NCI-H1092 (cell line): ENCODE measurements around the gene SDR42E2.
"Not testable (repeated sequence)": the region's sequence is repeated elsewhere in the genome, so short reads cannot be mapped to it uniquely, and the experiment has no call there.

Experiments
- DNase-seq: peaks from one replicate; lab custom pipeline; 2025; lab: John Stamatoyannopoulos, UW

The SDR42E2 gene

DNA sequence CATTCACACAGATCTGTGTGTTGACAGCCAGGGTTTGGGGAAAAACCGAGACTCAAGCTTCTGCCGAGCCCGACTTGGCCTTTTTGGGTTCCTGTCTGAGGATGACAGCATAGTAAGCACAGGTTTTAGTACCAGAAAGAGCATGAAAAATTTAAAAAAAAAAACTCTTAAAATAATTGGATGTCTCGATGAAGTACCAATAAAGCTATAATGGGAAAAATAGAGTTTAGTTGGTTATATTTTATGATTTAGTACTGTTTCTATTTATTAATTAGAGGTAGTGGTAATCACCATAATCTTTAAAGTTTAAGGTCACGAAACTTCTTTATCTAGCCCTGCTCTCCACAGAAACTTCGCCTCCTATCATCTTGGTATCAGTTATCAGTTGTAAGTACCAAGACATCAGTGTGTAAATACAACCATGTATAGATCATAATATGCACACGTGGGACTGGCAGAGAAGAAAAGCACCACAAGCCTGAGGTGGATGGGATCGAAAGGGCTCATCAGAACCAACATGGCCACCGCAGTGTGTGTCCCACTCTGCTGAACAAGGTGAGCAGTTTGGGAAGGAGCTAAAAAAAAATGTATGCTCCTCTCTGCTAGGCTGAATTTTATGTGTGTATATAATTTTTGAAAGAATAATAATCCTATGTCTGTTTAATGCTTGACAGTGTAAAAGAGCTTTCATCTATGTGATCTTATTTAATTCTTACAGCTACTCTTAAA lies 29.4 kb downstream of the SDR42E2 start:
- no peak for DNase-seq

DNA sequence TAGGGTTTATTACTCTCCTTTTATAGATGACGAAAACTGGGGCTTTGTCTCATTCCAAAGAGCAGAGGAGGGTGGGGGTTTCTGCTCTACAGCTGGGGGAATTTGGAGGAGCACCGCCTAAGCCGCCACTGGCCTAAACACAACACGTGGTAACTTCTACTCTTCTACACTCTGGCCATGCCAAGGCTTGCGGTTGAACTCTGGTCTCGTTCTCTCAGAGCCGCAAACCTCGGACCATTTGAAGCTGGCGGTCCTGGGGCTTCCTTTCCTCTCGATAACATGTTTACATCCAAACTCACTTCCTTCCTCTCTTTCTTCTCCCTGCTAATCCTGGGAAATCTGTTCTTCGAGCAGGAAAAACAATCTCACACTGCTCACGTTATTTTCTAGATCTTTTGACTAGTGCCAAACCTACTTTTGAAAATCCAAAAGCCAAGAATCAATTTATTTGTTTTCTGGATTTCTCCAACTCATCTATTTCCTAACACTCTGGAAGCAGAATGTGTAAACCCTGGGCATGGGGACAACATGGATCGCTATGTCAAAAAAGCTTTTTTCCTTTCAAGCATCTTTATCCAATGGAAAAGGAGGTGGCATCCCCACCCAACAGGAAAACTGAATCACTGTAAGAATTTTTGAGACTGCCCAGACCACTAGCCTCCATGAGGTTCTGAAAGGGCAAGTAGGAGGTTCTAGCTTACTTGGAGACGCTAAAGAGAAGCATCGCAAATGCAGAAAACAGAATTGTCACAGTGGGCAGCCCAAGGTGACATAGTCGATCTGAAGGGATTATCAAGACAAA lies 30.2 kb downstream of the SDR42E2 start:
- DNase-seq, result peak; percentile 23

DNA sequence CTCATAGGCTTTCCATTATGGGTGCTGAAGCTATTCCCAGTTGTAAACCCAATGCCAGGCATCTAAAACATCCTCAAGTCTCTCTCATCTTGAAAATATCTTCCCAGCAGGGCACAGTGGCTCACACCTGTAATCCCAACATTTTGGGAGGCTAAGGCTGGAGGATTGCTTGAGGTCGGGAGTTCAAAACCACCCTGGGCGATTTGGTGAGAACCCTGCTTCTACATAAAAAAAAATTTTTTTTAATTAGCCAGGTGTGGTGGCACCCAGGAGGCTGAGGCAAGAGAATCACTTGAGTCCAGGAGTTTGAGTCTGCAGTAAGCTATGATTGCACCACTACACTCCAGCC lies 30.7 kb downstream of the SDR42E2 start:
- DNase-seq, result no peak

DNA sequence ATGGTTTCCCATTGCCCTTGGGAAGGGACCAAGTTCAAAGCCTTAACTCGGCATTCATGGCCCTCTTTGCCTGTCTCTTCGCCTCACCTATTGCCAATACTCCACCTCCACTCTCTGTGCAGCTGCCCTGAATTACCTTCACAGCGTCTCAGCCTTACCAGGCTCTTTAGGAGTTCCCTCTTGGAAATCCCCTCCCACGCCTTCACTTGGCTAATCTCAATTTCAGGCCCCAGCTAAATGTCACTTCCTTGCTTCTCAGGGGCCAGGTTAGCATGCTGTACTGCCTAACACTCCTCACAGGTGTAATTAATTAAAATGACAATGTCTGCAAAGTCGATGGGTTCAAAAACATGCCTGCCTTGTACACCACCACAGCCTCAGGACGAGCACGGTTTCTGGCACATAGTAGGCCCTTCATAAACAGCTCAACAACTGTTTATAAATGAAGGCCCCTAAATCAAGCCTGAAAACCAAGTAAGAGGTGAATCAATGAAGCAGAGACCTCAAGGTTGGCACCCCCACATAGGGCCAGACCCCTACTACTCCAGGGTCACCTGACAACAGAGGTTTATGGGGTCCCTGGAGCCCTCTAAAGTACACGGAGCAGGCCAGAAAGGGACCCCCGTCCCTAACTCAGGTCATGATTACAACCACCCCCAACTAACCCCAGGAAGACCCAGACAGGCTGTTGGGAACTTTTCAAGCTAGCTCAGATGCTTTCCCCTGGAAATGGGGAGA lies 32.6 kb downstream of the SDR42E2 start:
- DNase-seq, result no peak

DNA sequence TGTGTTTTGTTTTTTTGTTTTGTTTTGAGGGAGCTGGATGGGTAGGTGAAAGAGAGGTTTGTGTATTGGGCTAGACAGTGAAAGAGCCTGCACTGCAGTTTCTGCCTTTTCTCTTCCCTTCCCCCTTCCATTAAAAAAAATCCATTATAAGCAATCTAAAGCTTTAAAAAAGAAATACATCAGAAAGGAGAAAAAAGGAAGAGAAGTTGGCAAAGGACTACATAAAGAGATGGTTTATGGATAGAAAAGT lies 33.1 kb downstream of the SDR42E2 start:
- no peak for DNase-seq

DNA sequence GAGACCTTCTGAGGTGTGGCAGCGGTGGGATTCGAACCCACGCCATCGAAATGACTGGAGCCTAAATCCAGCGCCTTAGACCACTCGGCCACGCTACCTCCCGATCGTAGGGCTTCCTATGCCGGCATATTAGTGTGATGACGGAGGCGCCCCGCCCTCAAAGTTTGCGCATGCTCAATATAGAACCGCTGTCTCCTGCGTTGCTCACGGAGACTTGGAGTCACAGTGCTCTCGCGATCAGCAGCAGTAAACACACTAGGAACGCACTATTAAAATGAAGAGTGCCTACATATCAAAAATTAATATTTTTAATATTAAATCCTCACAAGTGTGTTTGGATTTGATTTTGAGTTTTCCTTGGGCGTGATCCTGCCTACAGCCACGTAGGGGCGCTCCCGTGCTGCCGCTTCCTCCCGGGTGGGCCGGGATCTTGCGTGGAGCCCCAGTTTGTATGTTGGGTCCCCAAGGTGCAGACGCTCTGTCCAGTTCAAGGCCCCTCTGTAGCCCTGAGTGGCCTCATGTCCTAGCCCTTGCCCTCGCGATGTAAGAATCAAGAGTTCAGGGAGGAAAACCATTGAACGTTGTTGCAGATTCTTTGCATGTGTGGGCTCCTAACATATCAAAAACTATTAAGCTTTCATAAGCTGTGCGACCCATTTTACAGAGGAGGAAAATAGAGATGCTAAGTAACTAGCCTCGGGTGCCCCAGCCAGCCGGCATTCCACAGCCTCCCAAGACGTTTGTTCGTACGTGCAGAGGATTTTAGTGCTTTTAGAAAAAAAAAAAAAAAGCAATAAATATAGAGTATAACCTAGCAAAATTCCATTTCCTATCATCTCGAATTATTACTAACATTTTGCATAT lies 33.6 kb downstream of the SDR42E2 start:
- DNase-seq, result peak; percentile 84

DNA sequence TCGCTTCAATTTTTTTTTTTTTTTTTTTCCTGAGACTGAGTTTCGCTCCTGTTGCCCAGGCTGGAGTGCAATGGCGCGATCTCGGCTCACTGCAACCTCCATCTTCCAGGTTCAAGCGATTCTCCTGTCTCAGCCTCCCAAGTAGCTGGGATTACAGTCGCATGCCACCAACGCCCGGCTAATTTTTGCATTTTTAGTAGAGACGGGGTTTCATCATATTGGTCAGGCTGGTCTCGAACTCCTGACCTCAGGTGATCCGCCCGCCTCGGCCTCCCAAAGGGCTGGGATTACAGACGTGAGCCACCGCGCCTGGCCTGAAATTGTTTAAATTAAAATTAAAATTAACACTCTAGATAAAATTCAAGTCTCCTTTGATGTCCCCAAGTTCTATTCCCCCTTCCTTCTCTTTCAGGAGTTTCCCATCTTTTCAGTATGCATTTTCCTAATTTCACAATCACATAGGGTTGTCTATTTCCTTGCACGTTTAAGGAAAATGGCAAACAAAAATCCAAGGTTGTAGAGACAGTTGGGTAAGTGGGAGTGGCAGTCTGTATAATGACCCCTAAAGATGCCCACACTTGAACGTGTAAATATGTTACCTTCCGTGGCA lies 34.4 kb downstream of the SDR42E2 start:
- not testable (repeated sequence) for DNase-seq

DNA sequence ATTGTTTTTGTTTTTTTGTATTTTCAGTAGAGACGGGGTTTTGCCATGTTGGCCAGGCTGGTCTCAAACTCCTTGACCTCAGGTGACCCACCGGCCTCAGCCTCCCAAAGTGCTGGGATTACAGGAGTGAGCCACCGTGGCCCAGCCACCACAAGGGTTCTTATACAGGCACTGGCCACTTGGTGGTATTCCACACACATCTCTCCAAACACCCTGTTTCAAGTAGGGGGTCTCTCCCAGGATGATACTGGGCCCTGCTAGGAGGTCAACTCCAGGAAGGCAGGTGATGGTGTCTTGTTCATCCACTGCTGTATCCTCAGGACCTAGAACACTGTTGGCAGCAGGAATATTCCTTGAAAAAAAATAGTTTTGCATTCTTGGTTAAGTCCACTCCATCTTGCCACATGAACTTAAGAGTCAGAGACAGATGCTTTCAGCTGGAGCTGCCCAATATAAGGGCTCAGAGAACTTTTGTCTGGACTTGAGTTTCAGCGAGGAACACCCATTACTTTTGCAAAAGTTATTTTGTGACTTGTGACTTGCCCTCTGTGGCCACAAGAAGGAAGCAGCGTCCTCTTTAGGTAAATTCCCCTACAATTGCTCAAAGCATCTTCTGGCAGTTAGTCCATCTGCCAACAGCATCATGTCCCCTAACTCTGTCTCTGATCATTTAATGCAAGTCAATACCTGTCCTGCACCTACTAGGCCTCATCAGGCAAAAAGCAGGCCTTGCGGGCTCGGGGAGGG lies 36.4 kb downstream of the SDR42E2 start:
- no peak for DNase-seq

DNA sequence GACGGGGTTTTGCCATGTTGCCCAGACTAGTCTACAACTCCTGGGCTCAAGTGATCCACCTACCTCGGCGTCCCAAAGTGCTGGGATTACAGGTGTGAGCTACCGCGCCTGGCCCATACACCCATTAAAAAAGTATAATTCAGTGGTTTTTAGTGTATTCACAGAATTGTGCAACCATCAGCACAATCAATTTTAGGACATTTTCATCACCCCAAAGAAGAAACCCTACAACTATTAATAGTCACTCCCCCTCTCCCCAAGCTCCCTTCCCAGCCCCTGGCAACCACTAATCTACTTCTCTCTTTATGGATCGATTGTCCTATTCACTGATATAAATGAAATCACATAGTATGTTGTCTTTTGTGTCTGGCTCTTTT lies 39.9 kb downstream of the SDR42E2 start:
- no peak for DNase-seq

DNA sequence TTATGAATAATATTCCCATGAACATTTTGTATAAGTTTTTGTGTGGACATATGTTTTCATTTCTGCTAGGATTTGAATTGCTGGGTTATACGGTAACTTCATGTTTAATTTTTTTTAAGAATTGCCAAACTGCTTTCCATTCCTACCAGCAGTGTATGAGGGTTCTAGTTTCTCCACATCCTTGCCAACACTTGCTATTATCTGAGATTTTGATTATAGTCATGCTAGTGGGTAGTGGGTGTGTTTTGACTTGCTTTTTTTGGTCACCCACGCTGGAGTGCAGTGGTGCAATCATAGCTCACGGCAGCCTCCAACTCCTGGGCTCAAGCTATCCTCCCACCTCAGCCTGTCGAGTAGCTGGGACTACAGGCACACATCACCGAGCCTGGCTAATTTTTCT lies 40.8 kb downstream of the SDR42E2 start:
- DNase-seq, result no peak

DNA sequence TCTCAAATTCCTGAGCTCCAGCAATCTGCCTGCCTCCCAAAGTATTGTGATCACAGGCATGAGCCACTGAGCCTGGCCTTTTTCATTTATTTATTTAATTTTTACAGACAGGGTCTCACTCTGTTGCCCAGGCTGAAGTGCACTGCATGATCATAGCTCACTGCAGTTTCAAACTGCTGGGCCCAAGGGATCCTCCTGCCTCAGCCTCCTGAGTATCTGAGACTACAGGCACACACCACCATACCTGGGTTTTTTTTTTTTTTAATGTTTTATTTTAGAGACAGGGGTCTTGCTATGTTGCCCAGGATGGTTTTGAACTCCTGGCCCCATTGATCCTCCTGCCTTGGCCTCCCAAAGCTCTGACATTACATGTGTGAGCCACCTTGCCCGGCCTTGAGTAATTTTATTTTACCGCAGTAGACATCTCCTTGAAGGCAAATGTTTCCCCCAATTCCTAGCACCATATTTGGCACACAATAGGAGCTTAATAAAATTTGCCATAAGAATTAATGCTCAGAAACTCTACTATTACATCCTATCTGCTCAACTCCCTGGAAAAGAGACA lies 41.9 kb downstream of the SDR42E2 start:
- DNase-seq, result no peak

DNA sequence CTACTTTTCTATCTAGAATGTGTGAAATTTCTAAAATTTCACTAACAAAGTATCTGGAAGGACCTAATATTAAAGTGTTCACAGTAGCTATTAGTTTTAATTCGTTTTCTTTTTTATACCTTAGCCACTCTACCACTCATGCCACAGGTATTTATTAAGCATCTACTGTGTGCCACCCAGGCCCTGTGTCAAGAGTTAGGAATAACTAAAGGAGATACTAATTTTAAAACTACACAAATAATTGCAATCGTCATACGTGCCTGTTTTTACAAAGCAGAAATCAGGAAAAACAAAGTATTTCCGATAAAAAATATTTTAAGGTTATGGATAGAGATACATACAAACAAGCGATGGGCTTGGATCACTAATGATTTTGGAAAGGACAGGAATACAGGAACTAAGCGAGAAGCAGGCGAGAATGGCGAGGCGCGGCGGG lies 43.3 kb downstream of the SDR42E2 start:
- DNase-seq, result no peak

DNA sequence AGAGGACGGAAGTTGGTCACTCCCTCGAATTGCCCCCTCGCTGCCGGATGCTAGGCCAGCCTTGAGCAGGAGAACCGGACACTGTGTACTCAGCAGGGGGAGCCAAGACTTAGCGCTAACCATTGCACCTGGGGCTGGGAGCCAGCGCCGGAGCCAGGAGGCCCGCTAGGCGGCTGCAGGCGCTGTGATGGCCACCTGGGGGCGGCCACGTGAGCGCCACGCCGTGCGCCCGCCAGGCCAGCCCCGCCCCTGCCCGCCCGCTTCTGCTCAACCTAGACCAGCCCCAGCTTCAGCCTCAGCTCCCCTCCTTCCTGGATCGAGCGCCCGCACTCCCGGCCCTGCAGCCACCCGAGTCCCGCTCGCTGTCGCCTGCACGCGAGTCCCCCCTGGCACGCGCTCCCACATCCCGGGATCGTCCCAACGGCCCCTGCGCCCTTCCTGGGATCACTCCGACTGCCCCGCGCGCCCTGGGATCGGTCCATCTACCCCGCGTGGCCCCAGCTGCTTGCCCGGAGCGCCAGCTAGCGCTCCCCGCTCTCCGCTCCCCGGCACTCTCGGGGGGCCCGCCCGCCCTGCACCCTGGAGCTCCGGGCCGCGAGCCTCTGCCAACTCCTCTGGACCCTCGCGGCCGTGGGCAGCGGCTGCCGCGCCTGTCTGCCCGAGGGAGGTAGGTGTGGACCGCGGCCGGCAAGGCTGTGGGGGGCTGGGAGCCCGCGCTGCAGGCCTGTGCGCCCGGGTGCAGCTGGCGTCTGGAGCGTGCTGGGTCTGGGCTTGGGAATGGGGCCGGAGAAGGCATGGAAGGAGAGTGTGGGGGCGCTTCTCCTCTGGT lies 43.9 kb downstream of the SDR42E2 start, which contains the start of gene EEF2K:
Gene EEF2K (plus strand): TSS at position 266 of the 829 bp plus-strand sequence. CDS start 19,452 bp downstream, outside the sequence.
- peak; percentile 72 for DNase-seq

DNA sequence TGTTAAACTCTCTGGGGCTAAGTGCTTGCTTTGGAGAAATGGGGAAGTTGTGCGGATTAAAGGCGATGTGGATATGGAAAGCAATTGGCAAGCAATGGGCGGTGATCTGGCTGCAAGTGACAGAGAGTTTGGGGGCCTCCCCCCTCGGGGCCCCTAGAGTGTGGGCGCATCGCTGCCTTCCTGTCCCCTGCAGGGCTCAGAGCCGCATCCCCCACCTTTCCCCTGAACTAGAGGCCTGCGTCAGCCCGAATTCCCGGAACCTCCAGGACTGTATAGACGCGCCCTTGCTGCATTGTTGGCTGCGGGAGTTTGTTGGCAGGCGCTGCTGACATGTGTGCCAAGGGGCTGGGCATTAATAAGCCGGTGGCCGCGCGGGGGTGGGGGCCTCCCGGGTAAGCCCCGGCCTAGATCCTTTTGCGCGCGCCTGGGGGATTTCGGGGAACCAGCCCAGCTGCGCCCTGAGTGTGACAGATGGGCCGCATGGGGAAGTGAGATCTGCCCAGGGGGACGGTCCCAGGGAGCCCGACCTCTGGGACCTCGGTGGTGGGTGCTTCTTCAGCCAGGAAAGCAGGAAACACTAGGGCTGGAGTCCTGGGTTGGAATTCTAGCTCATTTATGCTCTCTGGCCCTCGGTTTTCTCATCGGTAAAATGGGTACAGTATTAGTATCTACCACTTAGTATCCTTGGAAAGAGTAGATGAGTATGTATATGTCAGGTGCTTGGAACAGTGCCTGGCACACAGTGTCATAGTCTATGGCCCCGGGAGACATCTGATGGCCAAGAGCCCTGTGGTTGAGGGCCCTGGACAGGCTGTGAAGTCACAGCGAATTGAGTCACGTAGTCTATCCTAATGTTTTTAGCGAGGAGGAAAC lies 44.8 kb downstream of the SDR42E2 start:
- peak; percentile 46 for DNase-seq

DNA sequence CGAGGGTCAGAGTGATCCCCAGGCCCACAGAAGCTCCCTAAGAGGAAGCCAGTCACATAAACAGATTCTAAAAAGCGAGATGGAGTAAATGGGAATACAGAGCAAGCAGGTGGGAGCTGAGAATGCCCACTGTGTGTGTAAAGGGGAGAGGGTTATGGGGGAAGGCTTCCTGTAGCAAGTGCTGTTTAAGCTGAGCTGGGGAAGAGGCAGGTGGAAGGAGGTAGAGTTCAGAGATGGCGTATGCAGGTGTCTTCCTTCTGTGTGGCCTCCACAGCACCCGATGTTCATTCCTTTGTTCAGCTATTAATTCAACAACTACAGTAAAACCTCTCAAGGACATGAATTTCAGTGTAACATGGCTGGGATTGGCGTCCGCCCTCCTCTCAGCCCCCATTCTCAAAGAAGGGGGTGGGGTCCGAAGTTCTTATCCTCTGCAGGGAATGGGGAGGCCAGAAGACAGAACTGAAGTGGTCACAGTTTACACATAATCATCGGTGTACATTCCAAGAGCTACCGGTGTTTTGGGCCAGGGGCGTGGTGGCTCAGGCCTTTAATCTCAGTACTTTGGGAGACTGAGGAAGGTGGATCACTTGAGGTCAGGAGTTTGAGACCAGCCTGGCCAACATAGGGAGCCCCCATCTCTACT lies 45.5 kb downstream of the SDR42E2 start:
- no peak for DNase-seq

DNA sequence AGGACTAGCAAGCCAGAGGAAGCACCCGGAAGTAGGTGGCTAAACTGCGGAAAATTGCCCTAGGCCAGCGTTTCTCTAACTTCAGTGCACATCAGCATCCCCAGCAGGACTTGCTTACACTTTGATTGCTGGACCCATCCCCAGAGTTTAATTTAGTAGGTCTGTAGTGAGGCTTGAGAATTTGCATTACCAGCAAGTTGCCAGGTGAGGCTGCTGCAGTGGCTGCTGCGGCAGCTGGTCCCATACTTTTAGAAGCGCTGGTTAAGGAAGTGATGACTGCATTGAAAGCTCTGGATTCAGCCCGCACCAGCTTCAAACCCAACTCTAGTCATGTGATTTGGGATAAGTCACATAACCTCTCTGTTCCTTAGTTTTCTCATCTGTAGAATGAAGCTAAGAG lies 48.0 kb downstream of the SDR42E2 start:
- no peak for DNase-seq

DNA sequence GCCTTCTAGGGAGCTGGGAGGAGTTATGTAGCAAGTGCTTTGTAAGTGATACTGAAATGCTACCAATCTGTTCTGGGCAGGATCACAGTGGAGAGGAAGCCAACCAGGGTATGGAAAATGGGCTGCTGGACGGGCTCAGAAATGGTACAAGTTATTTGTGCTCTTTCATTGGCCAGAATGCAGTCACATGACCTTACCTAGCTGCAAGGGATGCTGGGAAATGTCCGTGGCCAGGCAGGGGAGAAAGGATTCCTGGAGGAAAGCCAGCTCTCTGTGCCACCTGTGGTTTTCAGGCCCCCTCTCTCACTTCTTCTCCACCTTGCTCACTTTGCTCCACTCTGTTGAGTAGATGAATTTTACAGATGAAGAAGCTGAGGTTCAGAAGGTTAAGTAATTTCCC lies 48.5 kb downstream of the SDR42E2 start:
- no peak for DNase-seq

DNA sequence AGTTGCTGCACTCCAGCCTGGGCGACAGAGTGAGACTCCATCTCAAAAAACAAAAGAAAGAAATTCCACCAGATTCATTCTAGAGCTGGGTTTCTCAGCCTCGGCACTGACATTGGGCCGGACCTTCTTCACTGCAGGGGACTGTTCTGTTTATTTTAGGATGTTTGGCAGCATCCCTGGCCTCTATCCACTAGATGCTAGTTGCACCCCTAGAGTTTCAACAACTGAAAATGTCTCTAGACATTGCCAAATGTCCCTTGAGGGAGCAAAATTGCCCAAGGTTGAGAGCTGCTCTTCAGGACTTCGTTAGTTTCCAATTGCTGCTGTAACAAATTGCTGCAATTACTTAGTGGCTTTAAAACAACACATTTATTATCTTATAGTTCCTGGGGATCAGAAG lies 50.9 kb downstream of the SDR42E2 start:
- DNase-seq, result no peak
